ENCODE data around the gene AP2A1.

DNA sequence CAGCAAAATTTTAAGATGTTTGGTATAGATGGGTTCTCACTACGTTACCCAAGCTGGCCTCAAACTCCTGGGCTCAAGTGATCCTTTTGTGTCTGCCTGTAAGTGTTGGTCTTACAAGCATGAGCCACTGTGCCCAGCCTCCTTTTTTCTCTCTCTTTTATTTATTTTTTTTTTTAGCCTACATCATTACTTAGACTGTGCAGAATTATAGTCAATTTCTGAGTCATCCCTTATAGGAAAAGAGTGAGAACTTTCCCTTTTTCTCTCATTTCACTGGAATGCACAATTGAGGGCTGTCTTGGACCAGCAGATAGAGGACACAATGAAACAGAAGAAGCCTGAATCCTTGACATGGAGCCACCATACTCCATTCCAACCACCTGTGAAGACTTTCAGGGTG is 17.0 kb upstream of the AP2A1 start:
- TF ChIP-seq PPARA (CRISPR knock-in tag; IDR thresholded peaks at IDR 0.05; ENCODE audit: borderline replicate concordance) = no peak
- TF ChIP-seq CREB5 (CRISPR knock-in tag; IDR thresholded peaks at IDR 0.05; ENCODE audit: low read depth) = no peak

Measured in SK-N-SH treated with all-trans-retinoic acid at 6 μM for 48 hours (cell line).